ENCODE data around the gene WBP2NL.

Gene WBP2NL

GRCh38 chr22:41976070-41976901, 22.3 kb upstream of the WBP2NL start:
- peak overlapping the region; percentile 27 to 57 (median 36) for H3K4me3 ChIP-seq
- no peak overlapping the region for H3K27ac ChIP-seq

DNA sequence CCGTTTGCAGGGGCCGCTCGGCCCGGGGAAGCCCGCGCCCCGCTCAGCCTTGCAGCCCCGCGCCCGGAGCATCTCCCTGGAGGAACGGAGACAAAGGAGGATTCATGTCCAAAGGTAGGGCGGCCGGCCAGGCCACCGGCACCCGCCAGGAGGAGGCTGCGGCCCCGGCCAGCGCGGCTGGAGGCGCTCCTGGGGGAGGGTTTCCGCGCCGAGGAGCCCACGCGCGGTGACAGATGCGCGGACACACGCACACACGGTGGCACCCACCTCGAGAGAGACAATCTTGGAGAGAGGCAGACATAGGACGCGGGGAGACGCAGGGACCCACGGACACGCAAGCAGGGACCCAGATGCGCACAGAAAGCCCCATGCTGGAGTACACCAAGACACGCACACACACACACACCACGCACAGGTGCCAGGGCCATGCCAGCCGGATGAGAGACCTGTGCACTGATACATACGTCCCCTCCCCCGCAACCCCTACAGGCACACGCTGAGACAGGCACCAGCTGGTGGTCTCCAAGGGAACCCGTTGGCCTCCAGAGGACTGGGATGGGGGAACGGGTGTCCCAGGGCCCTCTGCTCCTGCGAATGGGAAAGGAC, 21.5 kb upstream of the WBP2NL start:
- Histone ChIP-seq H3K27ac (no peak overlapping the region), H3K4me3 (peak overlapping the region in 6 of 7 experiments; percentile 14 to 57 (median 38))

DNA sequence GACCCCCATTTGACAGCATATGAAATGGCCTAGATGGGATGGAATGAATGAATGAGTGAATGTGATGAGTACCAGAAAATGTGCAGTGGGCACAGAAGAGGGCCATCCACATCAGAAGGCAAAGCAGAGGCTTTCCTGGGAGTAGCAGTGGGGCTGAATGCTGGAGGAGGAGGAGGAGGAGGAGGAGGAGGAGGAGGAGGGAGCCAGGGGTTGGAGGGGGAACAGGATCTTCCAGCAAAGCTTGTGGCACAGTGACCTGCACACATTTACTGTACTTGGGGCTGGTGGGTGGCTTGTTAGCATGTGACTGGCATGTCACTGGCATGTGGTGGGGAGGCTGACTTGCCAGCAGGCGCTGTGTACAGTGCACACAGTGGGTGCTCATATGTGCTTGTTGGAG, 19.9 kb upstream of the WBP2NL start:
- no peak overlapping the region for H3K4me3 ChIP-seq
- H3K27ac ChIP-seq: no peak overlapping the region

DNA sequence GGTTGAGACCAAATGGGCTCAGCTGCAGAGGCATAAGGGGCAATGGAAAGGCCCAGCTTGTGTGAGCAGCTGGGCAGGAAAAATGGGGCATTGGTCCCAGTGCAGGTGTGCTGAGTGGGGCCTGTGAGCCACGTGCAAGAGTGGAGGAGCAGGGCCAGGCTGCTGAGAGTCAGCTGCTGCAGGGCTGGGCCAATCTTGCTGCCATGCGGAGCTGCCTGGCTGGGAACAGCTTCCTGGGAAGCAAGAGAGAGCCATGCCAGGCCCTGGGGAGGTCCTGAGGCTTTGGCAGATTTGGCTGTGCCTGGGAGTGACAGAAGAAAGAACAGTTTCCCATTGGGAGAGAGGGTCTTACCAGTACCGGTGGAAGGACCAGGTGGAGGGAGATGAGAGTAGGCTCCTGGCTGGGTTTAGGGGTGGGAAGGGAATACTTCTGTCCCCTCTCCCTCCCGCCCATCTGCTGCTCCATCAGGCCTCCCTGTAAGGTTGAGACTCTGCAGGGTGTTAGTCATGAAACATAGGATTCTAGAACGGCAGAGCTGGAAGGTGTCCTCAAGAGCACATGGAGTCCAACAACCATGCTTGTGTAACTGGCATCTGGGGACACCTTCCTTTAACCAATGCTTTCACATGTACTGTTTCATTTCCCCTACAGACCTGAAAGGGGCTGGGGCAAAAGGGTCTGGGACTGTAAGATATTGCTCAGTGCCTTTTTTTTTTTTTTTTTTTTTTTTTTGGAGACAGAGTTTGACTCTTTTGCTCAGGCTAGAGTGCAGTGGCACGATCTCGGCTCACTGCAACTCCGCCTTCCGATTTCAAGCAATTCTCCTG, 19.0 kb upstream of the WBP2NL start:
- Histone ChIP-seq H3K27ac (no peak overlapping the region), H3K4me3 (no peak overlapping the region)

DNA sequence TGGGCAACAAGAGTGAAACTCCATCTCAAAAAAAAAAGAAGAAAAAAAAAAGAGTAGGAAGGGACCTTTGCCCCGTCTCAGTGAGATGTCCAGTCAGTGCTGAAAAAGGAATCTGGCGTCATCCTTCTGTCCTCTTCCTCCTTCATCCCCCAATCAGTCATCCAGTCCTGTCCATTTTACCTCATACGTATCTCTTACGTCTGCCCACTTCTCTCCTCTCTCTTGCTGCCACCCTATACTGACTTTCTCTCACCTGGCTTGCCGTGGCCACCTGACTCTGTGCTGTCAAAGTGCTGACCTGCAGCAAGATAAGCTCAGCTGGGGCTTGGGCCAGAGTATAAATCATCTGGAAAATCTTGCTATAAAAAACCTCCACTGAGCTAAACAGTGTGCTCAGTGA, 15.7 kb upstream of the WBP2NL start:
- H3K4me3 ChIP-seq: no peak overlapping the region
- peak overlapping the region in 2 of 21 experiments; percentile 2 to 42 for H3K27ac ChIP-seq

GRCh38 chr22:41983513-41984405, 14.8 kb upstream of the WBP2NL start:
- Histone ChIP-seq H3K27ac (peak overlapping the region in 2 of 21 experiments; percentile 2 to 20), H3K4me3 (no peak overlapping the region)

DNA sequence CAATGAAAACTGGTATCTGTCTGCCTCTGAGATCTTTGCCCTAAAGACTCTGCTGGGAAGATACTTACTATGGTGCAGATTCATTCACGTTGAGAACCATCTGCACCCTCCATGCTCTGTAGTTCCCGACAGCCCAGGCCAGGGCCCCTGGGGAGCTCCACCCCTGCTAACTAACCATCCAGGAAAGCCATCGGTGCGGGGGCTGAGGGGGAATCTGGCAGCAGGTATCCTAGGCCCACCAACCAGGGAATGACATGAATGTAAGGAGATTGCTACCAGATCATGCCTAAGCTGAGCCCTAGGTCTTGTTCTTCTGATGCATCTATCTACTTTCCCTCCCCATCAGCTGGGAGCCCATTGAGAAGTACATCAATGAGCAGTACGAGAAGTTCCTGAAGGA, 11.3 kb upstream of the WBP2NL start:
- H3K27ac ChIP-seq: no peak overlapping the region
- H3K4me3 ChIP-seq: no peak overlapping the region

- H3K27ac ChIP-seq: no peak overlapping the region
- H3K4me3 ChIP-seq: no peak overlapping the region
These were observed 9.3 kb upstream of the WBP2NL start for GRCh38 chr22:41989246-41989645.

GRCh38 chr22:41991111-41991510, 7.5 kb upstream of the WBP2NL start:
- no peak overlapping the region for H3K27ac ChIP-seq

DNA sequence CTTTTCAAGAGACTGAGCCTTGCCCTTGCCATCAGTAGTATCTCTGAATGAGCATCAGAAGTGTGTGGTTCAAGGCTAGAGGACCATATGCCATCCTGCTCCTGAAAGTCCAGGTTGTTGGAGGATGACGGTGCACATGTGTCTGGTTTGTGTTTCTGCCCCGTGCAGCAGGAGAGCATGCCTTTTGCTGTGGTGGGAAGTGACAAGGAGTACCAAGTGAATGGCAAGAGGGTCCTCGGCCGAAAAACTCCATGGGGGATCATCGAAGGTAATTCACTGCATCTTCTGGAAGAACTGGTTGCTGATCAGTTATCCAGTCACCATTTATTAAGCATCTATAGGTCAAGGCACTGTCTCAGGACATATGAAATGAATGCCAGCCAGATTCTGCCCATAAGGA, 6.1 kb upstream of the WBP2NL start:
- Histone ChIP-seq H3K4me3 (no peak overlapping the region), H3K27ac (no peak overlapping the region)

More at GRCh38 chr22:41991111-41991510, 7.5 kb upstream of the WBP2NL start:
- no peak overlapping the region for H3K4me3 ChIP-seq

GRCh38 chr22:41995211-41995610, 3.4 kb upstream of the WBP2NL start:
- no peak overlapping the region for H3K27ac ChIP-seq
- no peak overlapping the region for H3K4me3 ChIP-seq

DNA sequence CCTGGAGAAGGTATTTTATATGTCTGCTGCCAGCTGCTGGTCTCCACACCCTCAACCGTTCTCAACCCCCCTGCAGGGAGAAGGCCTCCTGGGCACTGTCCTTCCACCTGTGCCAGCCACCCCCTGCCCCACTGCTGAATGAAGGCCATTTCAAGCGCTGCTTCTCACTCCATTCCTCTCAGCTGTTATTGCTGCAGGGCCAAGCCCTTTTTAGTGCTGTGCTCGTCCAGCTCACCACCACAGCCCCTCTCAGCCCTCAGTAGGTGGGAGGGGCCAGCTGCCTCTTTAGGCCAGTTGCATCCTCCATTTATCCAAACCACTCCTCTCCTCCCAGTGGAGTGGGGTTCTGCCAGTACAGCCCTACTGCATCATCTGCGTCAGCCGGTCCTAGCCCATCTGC, 1.8 kb upstream of the WBP2NL start:
- no peak overlapping the region for H3K4me3 ChIP-seq

DNA sequence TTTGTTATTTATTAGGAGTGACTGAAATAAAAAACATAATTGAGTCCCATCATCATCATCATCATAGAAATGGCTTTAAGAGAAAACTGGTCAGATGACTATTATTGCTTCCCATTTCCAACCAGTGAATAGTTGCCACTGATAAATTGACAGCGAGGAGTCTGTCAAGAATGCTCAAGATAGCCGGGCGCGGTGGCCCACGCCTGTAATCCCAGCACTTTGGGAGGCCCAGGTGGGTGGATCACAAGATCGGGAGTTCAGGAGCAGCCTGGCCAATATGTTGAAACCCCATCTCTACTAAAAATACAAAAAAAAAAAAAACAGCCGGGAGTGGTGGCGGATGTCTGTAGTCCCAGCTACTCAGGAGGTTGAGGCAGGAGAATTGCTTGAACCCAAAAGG, 1.9 kb downstream of the WBP2NL start:
- H3K4me3 ChIP-seq: no peak overlapping the region
- H3K27ac ChIP-seq: no peak overlapping the region

More for the DNA sequence above, 1.8 kb upstream of the WBP2NL start:
- no peak overlapping the region for H3K27ac ChIP-seq

- no peak overlapping the region for H3K4me3 ChIP-seq
- no peak overlapping the region for H3K27ac ChIP-seq
These were observed 2.5 kb downstream of the WBP2NL start for GRCh38 chr22:42001121-42001520.

DNA sequence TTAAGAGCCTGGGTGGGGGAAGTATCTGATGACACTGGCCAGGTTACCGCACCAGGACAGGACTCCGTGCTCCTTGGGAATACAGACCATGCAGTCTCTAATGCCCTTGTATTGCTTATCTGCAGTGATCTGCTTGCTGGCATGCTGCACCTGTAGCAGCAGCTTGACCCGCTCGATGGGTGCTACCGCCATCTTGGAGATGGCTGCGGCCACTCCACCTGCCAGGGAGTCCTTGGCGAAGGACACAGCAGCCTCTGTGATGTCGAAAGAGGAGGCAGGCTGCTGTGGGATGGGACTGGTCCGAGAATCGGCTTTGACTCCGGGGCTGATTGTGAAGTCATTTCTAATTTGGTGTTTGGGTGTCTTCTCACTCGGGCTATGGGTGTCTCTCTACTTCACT, 3.1 kb downstream of the WBP2NL start:
- Histone ChIP-seq H3K4me3 (no peak overlapping the region), H3K27ac (no peak overlapping the region)

DNA sequence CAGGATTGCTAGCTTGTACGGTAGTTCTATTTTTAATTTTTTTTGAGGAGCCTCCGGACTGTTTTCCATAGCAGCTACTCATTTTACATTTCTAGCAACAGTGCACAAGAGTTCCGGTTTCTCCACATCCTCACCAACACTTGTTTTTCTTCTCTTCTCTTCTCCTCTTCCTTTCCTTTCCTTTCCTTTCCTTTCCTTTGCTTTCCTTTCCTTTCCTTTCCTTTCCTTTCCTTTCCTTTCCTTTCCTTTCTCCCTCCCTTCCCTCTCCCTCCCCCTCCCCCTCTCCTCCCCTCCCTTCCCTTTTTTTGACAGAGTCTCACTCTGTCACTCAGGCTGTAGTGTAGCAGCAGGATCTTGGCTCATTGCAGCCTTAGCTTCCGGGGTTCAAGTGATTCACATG, 9.3 kb downstream of the WBP2NL start:
- Histone ChIP-seq H3K4me3 (no peak overlapping the region), H3K27ac (no peak overlapping the region)

DNA sequence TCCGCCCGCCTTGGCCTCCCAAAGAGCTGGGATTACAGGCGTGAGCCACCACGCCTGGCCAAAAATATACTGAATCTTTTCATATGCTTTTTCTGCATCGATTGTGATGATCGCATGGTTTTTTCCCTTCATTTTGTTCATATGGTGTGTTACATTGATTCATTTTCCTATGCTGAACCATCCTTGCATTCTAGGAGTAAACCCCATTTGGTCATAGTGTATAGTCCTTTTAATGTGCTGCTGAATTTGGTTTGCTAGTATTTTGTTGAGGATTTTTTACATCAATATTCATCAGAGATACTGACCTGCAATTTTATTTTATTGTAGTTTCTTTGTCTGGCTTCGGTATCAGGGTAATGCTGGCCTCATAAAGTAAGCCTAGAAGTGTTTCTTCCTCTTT, 12.2 kb downstream of the WBP2NL start:
- Histone ChIP-seq H3K4me3 (no peak overlapping the region), H3K27ac (no peak overlapping the region)

- H3K27ac ChIP-seq: no peak overlapping the region
- H3K4me3 ChIP-seq: no peak overlapping the region
These were observed 14.8 kb downstream of the WBP2NL start for GRCh38 chr22:42013385-42013784.

- H3K27ac ChIP-seq: no peak overlapping the region
These were observed 17.5 kb downstream of the WBP2NL start for GRCh38 chr22:42016111-42016510.

DNA sequence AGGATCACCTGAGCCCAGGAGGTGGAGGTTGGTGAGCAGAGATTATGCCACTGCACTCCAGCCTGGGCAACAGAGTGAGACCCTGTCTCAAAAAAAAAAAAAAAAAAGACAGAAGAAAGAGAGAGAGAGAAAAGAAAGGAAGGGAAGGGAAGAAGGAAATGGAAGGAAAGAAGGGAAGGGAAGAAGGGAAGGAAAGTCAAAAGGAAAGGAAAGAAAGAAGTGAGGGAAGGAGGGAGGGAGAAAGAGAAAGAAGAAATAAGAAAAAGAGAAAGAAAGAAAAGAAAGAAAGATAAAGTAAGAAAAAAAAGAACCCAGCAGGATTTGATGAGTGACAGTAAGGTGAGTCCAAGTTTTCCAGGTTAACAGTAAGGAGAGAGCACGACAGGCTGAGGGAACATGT, 19.6 kb downstream of the WBP2NL start:
- Histone ChIP-seq H3K27ac (no peak overlapping the region), H3K4me3 (no peak overlapping the region)

More at GRCh38 chr22:42016111-42016510, 17.5 kb downstream of the WBP2NL start:
- no peak overlapping the region for H3K4me3 ChIP-seq

Measured in skin epidermis (tissue), 12 donors.